Measurements from ENCODE around the gene NLRP6. TPM values are rescaled to one million over a fixed set of nuclear protein-coding genes. Genes with fewer than 3 reads are reported as not detected.
"Not testable (repeated sequence)": the region's sequence is repeated elsewhere in the genome, so short reads cannot be mapped to it uniquely, and the experiment has no call there.

NLRP6 gene
- total RNA-seq, 1 experiment from 2014 or later = not detected

DNA sequence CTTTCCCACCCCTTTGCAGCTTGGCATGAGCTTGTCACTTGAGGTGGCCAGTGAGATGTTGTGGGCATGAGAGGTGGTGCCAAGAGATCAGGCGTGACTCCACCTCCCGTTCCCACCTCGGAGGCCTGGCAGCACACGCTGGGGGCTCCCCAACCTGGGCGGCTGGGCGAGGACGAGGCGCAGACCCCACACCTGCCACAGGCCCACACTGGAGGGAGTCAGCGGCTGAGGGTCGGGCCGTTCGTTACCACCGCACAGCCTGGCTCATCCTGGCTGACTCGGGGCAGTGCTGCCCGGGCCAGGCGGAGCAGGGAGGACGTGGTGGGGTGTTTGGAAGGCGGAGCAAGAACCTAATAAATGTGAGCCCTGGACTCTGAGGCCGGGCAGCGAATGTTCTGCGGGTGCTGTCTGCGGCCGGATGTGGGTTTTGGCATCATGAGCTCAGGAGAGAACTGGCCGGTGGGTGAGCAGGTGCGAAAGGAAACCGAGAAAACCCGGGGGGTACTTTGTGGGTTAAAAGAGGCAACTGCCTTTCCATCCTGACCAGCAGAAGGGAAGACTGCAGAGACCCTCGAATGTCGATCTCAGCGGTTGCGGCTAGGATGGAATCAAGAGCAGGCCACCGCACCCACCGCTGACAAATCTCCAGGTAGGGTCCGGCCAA lies 52.6 kb downstream of the NLRP6 start:
- POLR2A ChIA-PET = interaction anchor here (0.5 to 1.4 kb wide), 3 partner anchors 9 to 20 kb away, joined by 3 to 4 read pairs (median 3); no protein-coding TSS in a partner anchor
- BruUV-seq (replicated peaks) = no TSS peak

GRCh38 chr11:331358-332060 lies 53.3 kb downstream of the NLRP6 start:
- Mint-ChIP-seq H3K27me3 (ENCODE audit: insufficient read depth, unreplicated experiment) (no peaks in the 10 kb centered on the region), H3K4me1 (ENCODE audit: insufficient read depth, unreplicated experiment) (no peaks in the 10 kb centered on the region), H3K27ac (ENCODE audit: low read depth, unreplicated experiment) (no peak overlapping the region), H3K9me3 (ENCODE audit: unreplicated experiment) (no peaks in the 10 kb centered on the region), H3K36me3 (ENCODE audit: insufficient read depth, unreplicated experiment) (no peaks in the 10 kb centered on the region), H3K4me3 (ENCODE audit: unreplicated experiment) (no peak overlapping the region)
- no peak for DNase-seq (ENCODE audit: unreplicated experiment)
- intact Hi-C loops (cut with micrococcal nuclease) = loop anchor here (1.0 kb wide), 1 partner anchor 22 kb away; no protein-coding TSS in a partner anchor
- ChIA-PET POLR2A (interaction anchor here (0.5 to 1.4 kb wide), 4 partner anchors 9 to 46 kb away, joined by 3 to 4 read pairs (median 3); no protein-coding TSS in a partner anchor), CTCF (no interaction called here)
- TF ChIP-seq CTCF (IDR thresholded peaks at IDR 0.05; ENCODE audit: unreplicated experiment) = no peak
- BruUV-seq (replicated peaks) = no TSS peak

More for the DNA sequence above, 52.6 kb downstream of the NLRP6 start:
- no peak for DNase-seq (ENCODE audit: unreplicated experiment)
- Mint-ChIP-seq H3K27ac (ENCODE audit: low read depth, unreplicated experiment) (no peak overlapping the region), H3K36me3 (ENCODE audit: insufficient read depth, unreplicated experiment) (no peaks in the 10 kb centered on the region), H3K9me3 (ENCODE audit: unreplicated experiment) (no peaks in the 10 kb centered on the region), H3K27me3 (ENCODE audit: insufficient read depth, unreplicated experiment) (no peaks in the 10 kb centered on the region), H3K4me1 (ENCODE audit: insufficient read depth, unreplicated experiment) (no peaks in the 10 kb centered on the region), H3K4me3 (ENCODE audit: unreplicated experiment) (no peak overlapping the region)
- CTCF ChIA-PET = interaction anchor here (1.2 to 1.9 kb wide), 2 partner anchors 14 to 16 kb away, joined by 3 to 5 read pairs; no protein-coding TSS in a partner anchor
- intact Hi-C loops (cut with micrococcal nuclease) = loop anchor here (1.0 kb wide), 1 partner anchor 22 kb away; no protein-coding TSS in a partner anchor
- no peak for TF ChIP-seq CTCF (IDR thresholded peaks at IDR 0.05; ENCODE audit: unreplicated experiment)

GRCh38 chr11:332651-333480 lies 54.7 kb downstream of the NLRP6 start:
- CTCF ChIA-PET = interaction anchor here (0.6 kb wide), 2 partner anchors 25 to 46 kb away, joined by 3 to 5 read pairs; partner anchors contain the start of gene IFITM2

GRCh38 chr11:333616-334263 lies 55.5 kb downstream of the NLRP6 start:
- H3K27me3 Mint-ChIP-seq (ENCODE audit: insufficient read depth, unreplicated experiment); H3K27ac Mint-ChIP-seq (ENCODE audit: low read depth, unreplicated experiment); H3K9me3 Mint-ChIP-seq (ENCODE audit: unreplicated experiment); intact Hi-C loops (cut with micrococcal nuclease); DNase-seq (ENCODE audit: unreplicated experiment); H3K4me1 Mint-ChIP-seq (ENCODE audit: insufficient read depth, unreplicated experiment); BruUV-seq (replicated peaks); H3K4me3 Mint-ChIP-seq (ENCODE audit: unreplicated experiment); H3K36me3 Mint-ChIP-seq (ENCODE audit: insufficient read depth, unreplicated experiment): not testable (repeated sequence)
- ChIA-PET CTCF (interaction anchor here (0.6 kb wide), 1 partner anchor 47 kb away, joined by 5 read pairs; no protein-coding TSS in a partner anchor), POLR2A (interaction anchor here (0.6 to 0.9 kb wide), 2 partner anchors 26 to 203 kb away, joined by 3 read pairs; partner anchors contain the start of genes IFITM2 and LRRC56)

More at GRCh38 chr11:332651-333480, 54.7 kb downstream of the NLRP6 start:
- no peak for TF ChIP-seq CTCF (IDR thresholded peaks at IDR 0.05; ENCODE audit: unreplicated experiment)
- POLR2A ChIA-PET = interaction anchor here (0.6 to 0.9 kb wide), 2 partner anchors 48 to 204 kb away, joined by 3 read pairs; partner anchors contain the start of gene LRRC56
- Mint-ChIP-seq H3K27ac (ENCODE audit: low read depth, unreplicated experiment) (no peak overlapping the region), H3K4me1 (ENCODE audit: insufficient read depth, unreplicated experiment) (no peaks in the 10 kb centered on the region), H3K27me3 (ENCODE audit: insufficient read depth, unreplicated experiment) (no peaks in the 10 kb centered on the region), H3K36me3 (ENCODE audit: insufficient read depth, unreplicated experiment) (no peaks in the 10 kb centered on the region), H3K9me3 (ENCODE audit: unreplicated experiment) (no peaks in the 10 kb centered on the region), H3K4me3 (ENCODE audit: unreplicated experiment) (no peak overlapping the region)
- no TSS peak for BruUV-seq (replicated peaks)
- intact Hi-C loops (cut with micrococcal nuclease) = no loop called here
- no peak for DNase-seq (ENCODE audit: unreplicated experiment)
